CD4-positive, alpha-beta T cell (primary cell): Measurements from ENCODE around the gene CEP135. TPM values are rescaled to one million over a fixed set of nuclear protein-coding genes. Genes with fewer than 3 reads are reported as not detected.

ENCODE experiments used
- ATAC-seq: fragments of 200-7000 bp; cut with Tn5 transposase; one replicate; pipeline ENCODE4 v1.10.0; 2022; ENCODE audit warnings: mild to moderate bottlenecking; ENCODE audit not compliant: poor library complexity
- CTCF ChIA-PET: fragments of 350-600 bp; sonication (Branson Sonifier 250); formaldehyde crosslinking; loops from one replicate; lab custom pipeline; 2021; ENCODE audit warnings: antibody characterized with exemption, inconsistent platforms; lab: Charles Lee
- POLR2A ChIA-PET: fragments of 350-600 bp; sonication (Branson Sonifier 250); formaldehyde crosslinking; loops from one replicate; lab custom pipeline; 2021; ENCODE audit warnings: antibody characterized with exemption, inconsistent platforms; lab: Charles Lee
- DNase-seq, 14 experiments: peaks; one replicate each; pipeline ENCODE4 v3.0.0-alpha.2; 2013 to 2020; ENCODE audit warnings: mixed read lengths in 2 of 14
- H3K27ac ChIP-seq, 2 donors: one replicate each; pipeline versions ENCODE4 v1.5.1 to v1.7.0; 2013; ENCODE audit warnings: low read length in 2 of 2, low read depth in 1 of 2, mild to moderate bottlenecking in 1 of 2
- H3K27me3 ChIP-seq, 2 experiments: 1 replicate in 1 of 2; 2 replicates in 1 of 2; pipeline versions ENCODE4 v1.6.1 to v1.7.0; 2013; ENCODE audit warnings: low read length in 2 of 2, control low read depth in 1 of 2, mild to moderate bottlenecking in 1 of 2, moderate library complexity in 1 of 2; ENCODE audit not compliant: insufficient read depth in 2 of 2, control insufficient read depth in 1 of 2
- H3K36me3 ChIP-seq: one replicate; pipeline ENCODE4 v1.6.1; 2013; ENCODE audit warnings: low read length, control low read depth; ENCODE audit not compliant: insufficient read depth
- H3K4me1 ChIP-seq: one replicate; pipeline ENCODE4 v1.6.1; 2013; ENCODE audit warnings: low read length, control low read depth; ENCODE audit not compliant: insufficient read depth
- H3K4me3 ChIP-seq: one replicate; pipeline ENCODE4 v1.5.1; 2013; ENCODE audit warnings: mild to moderate bottlenecking, low read length, moderate library complexity
- H3K9me3 ChIP-seq, 2 experiments: 1 replicate in 1 of 2; 2 replicates in 1 of 2; pipeline versions ENCODE4 v1.6.1 to v1.7.0; 2013; ENCODE audit warnings: low read length in 2 of 2, mild to moderate bottlenecking in 2 of 2, control low read depth in 1 of 2, moderate library complexity in 1 of 2; ENCODE audit not compliant: control insufficient read depth in 1 of 2, insufficient read depth in 1 of 2
- H3K27ac Mint-ChIP-seq: one replicate; pipeline ENCODE4 v1.8.0; 2020; ENCODE audit warnings: mixed read lengths
- H3K27me3 Mint-ChIP-seq: one replicate; pipeline ENCODE4 v1.8.0; 2021; ENCODE audit warnings: mixed read lengths
- H3K36me3 Mint-ChIP-seq: one replicate; pipeline ENCODE4 v1.8.0; 2021; ENCODE audit warnings: low read depth, mixed read lengths
- H3K4me1 Mint-ChIP-seq: one replicate; pipeline ENCODE4 v1.8.0; 2021; ENCODE audit warnings: low read depth, mixed read lengths
- H3K4me3 Mint-ChIP-seq: one replicate; pipeline ENCODE4 v1.8.0; 2020; ENCODE audit warnings: mild to moderate bottlenecking, mixed read lengths
- H3K9me3 Mint-ChIP-seq: one replicate; pipeline ENCODE4 v1.8.0; 2020; ENCODE audit warnings: mixed read lengths
- CTCF ChIP-seq: fragments of 200-600 bp; IDR thresholded peaks from one replicate; pipeline ENCODE4 v1.8.0; 2022; ENCODE audit warnings: antibody characterized with exemption, mild to moderate bottlenecking
- intact Hi-C, 2 experiments: fragments of 100-400 bp; cut with DNase I in 1 of 2; cut with micrococcal nuclease in 1 of 2; formaldehyde crosslinking; loops; one replicate each; pipeline versions ENCODE4 v1.15.1 to v1.9.0; 2023 to 2025; cut with DNase I, micrococcal nuclease
- total RNA-seq, 174 experiments: library from RNA in 2 of 174; stranded (reverse) in 2 of 174; gene quantifications; one replicate each; pipeline ENCODE4 v1.2.3 and lab custom pipeline; 2021 to 2026

The CEP135 gene
- total RNA-seq, 2 experiments from 2014 or later = 19.6 to 21.0 TPM

DNA sequence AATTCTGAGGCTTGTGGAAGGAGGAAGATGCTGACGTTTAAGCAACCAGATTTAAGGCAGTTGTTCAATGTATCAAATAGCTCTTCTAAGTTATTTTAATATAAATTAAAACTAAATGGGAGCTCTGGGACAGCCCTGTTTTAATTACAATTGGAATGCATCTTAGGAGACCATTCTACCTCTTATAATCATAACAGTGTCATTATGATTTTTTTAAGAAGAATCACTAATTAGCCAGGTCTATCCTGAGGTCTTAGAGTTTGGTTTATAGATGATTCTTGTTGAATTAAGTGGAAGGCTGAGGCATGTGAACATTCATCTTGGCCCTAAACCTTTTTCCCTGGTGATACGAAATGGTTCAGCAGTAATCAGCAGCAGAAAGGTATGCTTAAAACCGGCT lies 113.4 kb downstream of the CEP135 start:
- intact Hi-C loops = no loop called here
- H3K27me3 Mint-ChIP-seq = peaks cover 29% of the 10 kb centered on the region
- Histone ChIP-seq H3K27me3 (peaks cover 2 to 5% of the 10 kb centered on the region in 2 experiments), H3K4me1 (no peaks in the 10 kb centered on the region), H3K4me3 (no peak overlapping the region), H3K27ac (no peak overlapping the region), H3K36me3 (no peaks in the 10 kb centered on the region), H3K9me3 (no peaks in the 10 kb centered on the region)
- POLR2A ChIA-PET = no interaction called here
- no peaks in the 10 kb centered on the region for H3K9me3 Mint-ChIP-seq
- CTCF ChIA-PET = no interaction called here
- no peaks in the 10 kb centered on the region for H3K4me1 Mint-ChIP-seq
- DNase-seq = no peak
- H3K27ac Mint-ChIP-seq = no peak overlapping the region
- no peak overlapping the region for H3K4me3 Mint-ChIP-seq
- ATAC-seq = no peak
- TF ChIP-seq CTCF = no peak
- no peaks in the 10 kb centered on the region for H3K36me3 Mint-ChIP-seq

DNA sequence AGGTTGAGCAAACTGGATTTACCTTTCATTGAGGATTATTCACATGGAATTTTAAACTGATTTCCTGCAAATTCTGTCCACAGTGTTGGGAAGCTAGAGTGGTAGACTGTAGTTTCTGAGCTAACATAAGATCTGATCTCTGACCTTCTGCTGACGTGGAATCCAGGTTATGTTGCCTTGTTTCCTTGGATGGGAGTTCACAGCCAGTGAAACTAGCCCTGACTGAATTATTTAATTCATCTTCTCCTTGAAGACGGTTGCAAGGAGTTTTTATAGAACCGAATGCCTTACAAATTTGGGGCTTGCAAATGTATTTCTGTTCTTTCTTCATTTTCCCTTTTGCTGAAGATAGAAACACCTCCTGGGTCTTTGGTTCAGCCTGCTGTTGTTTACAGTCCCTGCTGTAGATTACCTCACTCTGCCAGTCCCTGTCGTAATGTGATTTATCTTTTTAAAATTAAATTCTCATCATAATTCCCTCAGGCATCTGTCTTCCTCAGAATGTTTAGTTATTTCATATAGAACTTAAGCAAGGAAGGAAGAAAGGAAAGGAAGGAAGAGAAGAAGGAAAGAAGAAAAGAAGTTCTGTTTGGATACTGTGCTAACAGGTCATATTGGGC lies 113.9 kb downstream of the CEP135 start:
- Mint-ChIP-seq H3K9me3 (no peaks in the 10 kb centered on the region), H3K36me3 (no peaks in the 10 kb centered on the region), H3K4me1 (no peaks in the 10 kb centered on the region), H3K27ac (no peak overlapping the region), H3K4me3 (no peak overlapping the region), H3K27me3 (peaks cover 25% of the 10 kb centered on the region)
- Histone ChIP-seq H3K27ac (no peak overlapping the region), H3K27me3 (peaks cover 2 to 5% of the 10 kb centered on the region in 2 experiments), H3K36me3 (no peaks in the 10 kb centered on the region), H3K4me1 (no peaks in the 10 kb centered on the region), H3K4me3 (no peak overlapping the region), H3K9me3 (no peaks in the 10 kb centered on the region)
- ATAC-seq (no peak), DNase-seq (no peak)
- TF ChIP-seq CTCF = no peak
- CTCF ChIA-PET = no interaction called here
- POLR2A ChIA-PET = no interaction called here
- intact Hi-C loops = no loop called here

GRCh38 chr4:56066493-56066892 lies 117.7 kb downstream of the CEP135 start:
- H3K4me3 Mint-ChIP-seq = no peak overlapping the region
- Histone ChIP-seq H3K27me3 (peaks cover 0 to 4% of the 10 kb centered on the region in 2 experiments), H3K4me1 (no peaks in the 10 kb centered on the region), H3K36me3 (no peaks in the 10 kb centered on the region), H3K4me3 (no peak overlapping the region), H3K27ac (no peak overlapping the region), H3K9me3 (no peaks in the 10 kb centered on the region)
- DNase-seq (no peak), ATAC-seq (no peak)
- no peaks in the 10 kb centered on the region for H3K9me3 Mint-ChIP-seq
- H3K4me1 Mint-ChIP-seq = no peaks in the 10 kb centered on the region
- ChIA-PET POLR2A (no interaction called here), CTCF (no interaction called here)
- H3K27ac Mint-ChIP-seq = no peak overlapping the region
- peaks cover 25% of the 10 kb centered on the region for H3K27me3 Mint-ChIP-seq
- no peak for TF ChIP-seq CTCF
- intact Hi-C loops = no loop called here
- no peaks in the 10 kb centered on the region for H3K36me3 Mint-ChIP-seq
